MM.1S (cell line): Measurements from ENCODE around the gene NFU1.
A peak's percentile ranks its signal among the peaks of the same experiment; 100 is the strongest.

ENCODE experiments used
- DNase-seq: peaks from one replicate; pipeline ENCODE4 v3.0.0-alpha.2; 2015
- H2AFZ ChIP-seq: fragments of 300-600 bp; sonication (generic); 2 replicates; pipeline ENCODE4 v1.6.0; 2016; ENCODE audit warnings: antibody characterized with exemption, low read length
- H3F3A ChIP-seq: fragments of 300-600 bp; sonication (generic); 2 replicates; pipeline ENCODE4 v1.6.1; 2016; ENCODE audit warnings: mild to moderate bottlenecking, antibody characterized with exemption, low read length, moderate library complexity, mixed read lengths; ENCODE audit not compliant: insufficient read depth
- H3K27ac ChIP-seq: fragments of 300-600 bp; sonication (generic); 2 replicates; pipeline ENCODE4 v1.5.1; 2016; ENCODE audit warnings: mild to moderate bottlenecking, low read length
- H3K27me3 ChIP-seq: fragments of 300-600 bp; sonication (generic); replicated peaks from 2 replicates; pipeline ENCODE4 v1.6.0; 2016; ENCODE audit warnings: low read length; ENCODE audit not compliant: insufficient read depth
- H3K36me3 ChIP-seq: fragments of 300-600 bp; sonication (generic); replicated peaks from 2 replicates; pipeline ENCODE4 v1.6.1; 2016; ENCODE audit warnings: mild to moderate bottlenecking, low read length, mixed read lengths; ENCODE audit not compliant: insufficient read depth
- H3K4me1 ChIP-seq: fragments of 300-600 bp; sonication (generic); 2 replicates; pipeline ENCODE4 v1.6.1; 2016; ENCODE audit warnings: low read length, mixed read lengths
- H3K4me2 ChIP-seq: fragments of 300-600 bp; sonication (generic); 2 replicates; pipeline ENCODE4 v1.6.0; 2016; ENCODE audit warnings: low read depth, low read length
- H3K4me3 ChIP-seq: fragments of 300-600 bp; sonication (generic); 2 replicates; pipeline ENCODE4 v1.5.1; 2016; ENCODE audit warnings: low read length, mixed read lengths
- H3K79me2 ChIP-seq: fragments of 300-600 bp; sonication (generic); 2 replicates; pipeline ENCODE4 v1.6.1; 2016; ENCODE audit warnings: mixed run types, low read length, mixed read lengths
- H3K9ac ChIP-seq: fragments of 300-600 bp; sonication (generic); 2 replicates; pipeline ENCODE4 v1.6.1; 2016; ENCODE audit warnings: low read length, mixed read lengths
- H3K9me2 ChIP-seq: fragments of 300-600 bp; sonication (generic); replicated peaks from 2 replicates; pipeline ENCODE4 v1.6.1; 2016; ENCODE audit warnings: mild to moderate bottlenecking, low read length, mixed read lengths; ENCODE audit not compliant: insufficient read depth
- H3K9me3 ChIP-seq: fragments of 300-600 bp; sonication (generic); replicated peaks from 2 replicates; pipeline ENCODE4 v1.6.1; 2016; ENCODE audit warnings: mild to moderate bottlenecking, low read length, mixed read lengths; ENCODE audit not compliant: insufficient read depth
- H4K20me1 ChIP-seq: fragments of 300-600 bp; sonication (generic); 2 replicates; pipeline ENCODE4 v1.6.1; 2016; ENCODE audit warnings: mild to moderate bottlenecking, low read length, moderate library complexity, mixed read lengths; ENCODE audit not compliant: insufficient read depth
- CTCF ChIP-seq: fragments of 300-600 bp; sonication (generic); IDR thresholded peaks from 2 replicates; pipeline ENCODE4 v1.5.1; 2016; ENCODE audit warnings: antibody characterized with exemption, low read length, mixed read lengths
- EZH2 ChIP-seq: fragments of 300-600 bp; sonication (generic); optimal IDR thresholded peaks from 2 replicates; pipeline ENCODE3; 2017; ENCODE audit warnings: low read depth, mild to moderate bottlenecking, antibody characterized with exemption, low read length, mixed read lengths
- EZH2phosphoT487 ChIP-seq: fragments of 300-600 bp; sonication (generic); IDR thresholded peaks from 2 replicates; pipeline ENCODE4 v1.6.1; 2018; ENCODE audit warnings: antibody characterized with exemption, low read length

NFU1 gene

GRCh38 chr2:69387770-69388481, 49.3 kb downstream of the NFU1 start:
- H3K27ac ChIP-seq: no peak overlapping the region
- peak overlapping the region; percentile 69 for H2AFZ ChIP-seq
- H3K36me3 ChIP-seq: no peaks in the 10 kb centered on the region
- H4K20me1 ChIP-seq: peaks cover under 1% of the 10 kb centered on the region; the same call in 1 of the 2 replicates
- no peaks in the 10 kb centered on the region for H3K9me2 ChIP-seq
- H3K4me1 ChIP-seq: peaks cover 17% of the 10 kb centered on the region
- peaks cover 22% of the 10 kb centered on the region for H3F3A ChIP-seq
- H3K9me3 ChIP-seq: no peaks in the 10 kb centered on the region
- H3K79me2 ChIP-seq: peaks cover 41% of the 10 kb centered on the region
- no peak for TF ChIP-seq EZH2phosphoT487
- TF ChIP-seq EZH2: no peak
- no peak for TF ChIP-seq CTCF
- peak overlapping the region; percentile 46; the same call in 1 of the 2 replicates for H3K9ac ChIP-seq
- peak overlapping the region; percentile 71 for H3K4me2 ChIP-seq
- no peaks in the 10 kb centered on the region for H3K27me3 ChIP-seq
- peak overlapping the region; percentile 92 for H3K4me3 ChIP-seq
- no peak for DNase-seq

- Histone ChIP-seq H3K36me3 (no peaks in the 10 kb centered on the region), H3K79me2 (peaks cover 50% of the 10 kb centered on the region), H3K4me1 (peaks cover 24% of the 10 kb centered on the region), H3K9ac (peak within 1 kb of the TSS; percentile 76), H3K4me3 (peak within 1 kb of the TSS; percentile 92), H3K9me2 (no peaks in the 10 kb centered on the region), H3K27ac (peak within 1 kb of the TSS; percentile 55; the same call in 1 of the 2 replicates), H2AFZ (peak within 1 kb of the TSS; percentile 84), H3K27me3 (no peaks in the 10 kb centered on the region), H4K20me1 (peaks cover 8% of the 10 kb centered on the region; the same call in 1 of the 2 replicates), H3K4me2 (peak within 1 kb of the TSS; percentile 87), H3F3A (peaks cover 28% of the 10 kb centered on the region), H3K9me3 (no peaks in the 10 kb centered on the region)
- peak; percentile 93 for DNase-seq
- TF ChIP-seq CTCF: no peak
- TF ChIP-seq EZH2: no peak
- TF ChIP-seq EZH2phosphoT487: no peak
These were observed 50.2 kb downstream of the NFU1 start, which contains the start of gene GFPT1 for GRCh38 chr2:69386789-69387734. TSS of gene GFPT1 (minus strand) at chr2:69387227. CDS start at chr2:69387071, 156 bp downstream.

- peak; percentile 6 for DNase-seq
- no peaks in the 10 kb centered on the region for H3K27me3 ChIP-seq
- H3K79me2 ChIP-seq: peaks cover 57% of the 10 kb centered on the region
- H3K4me2 ChIP-seq: peak overlapping the region; percentile 87
- peaks cover 24% of the 10 kb centered on the region for H3K4me1 ChIP-seq
- peaks cover 12% of the 10 kb centered on the region; the same call in 1 of the 2 replicates for H4K20me1 ChIP-seq
- H3K9me3 ChIP-seq: no peaks in the 10 kb centered on the region
- H3F3A ChIP-seq: peaks cover 28% of the 10 kb centered on the region
- peak overlapping the region; percentile 92 for H3K4me3 ChIP-seq
- H3K9ac ChIP-seq: peak overlapping the region; percentile 76
- H3K27ac ChIP-seq: peak overlapping the region; percentile 55; the same call in 1 of the 2 replicates
- no peak for TF ChIP-seq EZH2
- TF ChIP-seq CTCF: no peak
- no peak for TF ChIP-seq EZH2phosphoT487
- H3K36me3 ChIP-seq: no peaks in the 10 kb centered on the region
- H3K9me2 ChIP-seq: no peaks in the 10 kb centered on the region
- H2AFZ ChIP-seq: peak overlapping the region; percentile 84
These were observed 50.9 kb downstream of the NFU1 start for GRCh38 chr2:69386360-69386759.
